ENCODE measurements around the gene GLUL. TPM values are rescaled to one million over a fixed set of nuclear protein-coding genes. Genes with fewer than 3 reads are reported as not detected.

GLUL gene
- total and polyA plus RNA-seq, 2 of the 4 experiments (the other 2 are of a cell fraction): 131 to 385 TPM

GRCh38 chr1:182366596-182366995, 25.0 kb downstream of the GLUL start:
- H3K18ac ChIP-seq (ENCODE audit: low read depth, low read length): no peak overlapping the region
- DNase-seq (no peak), ATAC-seq (ENCODE audit: low read depth) (no peak)
- ChIA-PET CTCF (no interaction called here), POLR2A (ENCODE audit: unreplicated experiment) (no interaction called here)
- no peak overlapping the region for H2AK5ac ChIP-seq (ENCODE audit: low read depth, low read length)
- no peak overlapping the region for H3K9ac ChIP-seq (ENCODE audit: low read depth, low read length)
- H3K9me1 ChIP-seq (ENCODE audit: insufficient read depth, low read length): no peaks in the 10 kb centered on the region
- H3K4ac ChIP-seq (ENCODE audit: low read depth, low read length): no peak overlapping the region
- no peak overlapping the region for H2BK5ac ChIP-seq (ENCODE audit: low read depth, low read length, poor library complexity, severe bottlenecking)
- no peak overlapping the region for H2AFZ ChIP-seq (replicated peaks; ENCODE audit: low read length, poor library complexity)
- no peaks in the 10 kb centered on the region for H3K4me1 ChIP-seq (ENCODE audit: control insufficient read depth, insufficient read depth, low read length)
- H3K27ac ChIP-seq (ENCODE audit: insufficient read depth, low read length): no peak overlapping the region
- no peak overlapping the region for H3K4me3 ChIP-seq (ENCODE audit: insufficient read depth, low read depth, low read length)
- H3K4me2 ChIP-seq (ENCODE audit: low read depth, low read length): no peak overlapping the region
- no peak overlapping the region for H2BK120ac ChIP-seq (ENCODE audit: low read depth, low read length)
- no peak overlapping the region for H3K14ac ChIP-seq (replicated peaks; ENCODE audit: low read depth, low read length)
- no peak overlapping the region for H2AK9ac ChIP-seq (replicated peaks; ENCODE audit: low read depth, low read length, poor library complexity)
- BruUV-seq (replicated peaks): no TSS peak
- WGBS, 2 experiments (ENCODE audit: extremely low coverage in 2 of 2, insufficient read length in 1 of 2): 26% methylated on average over 2 of the region's 2 CpGs; no CpG with 5 or more reads in 1 of the 2 experiments
- H3K9me3 ChIP-seq (ENCODE audit: control insufficient read depth, insufficient read depth, low read length): no peaks in the 10 kb centered on the region
- no peak overlapping the region for H4K91ac ChIP-seq (ENCODE audit: insufficient read depth, low read depth, low read length)
- no peak overlapping the region for H4K8ac ChIP-seq (ENCODE audit: low read depth in 2 of 2, low read length in 2 of 2)
- H3K27me3 ChIP-seq (ENCODE audit: control insufficient read depth, insufficient read depth, low read length): peaks cover 2% of the 10 kb centered on the region
- H2BK20ac ChIP-seq (ENCODE audit: low read depth, low read length): no peak overlapping the region
- intact Hi-C loops (cut with micrococcal nuclease) (no loop called here), dilution Hi-C loops (cut with HindIII; ENCODE audit: low sequenced_read_pairs, unreplicated experiment) (no loop called here), in situ Hi-C loops (cut with MboI; ENCODE audit: low sequenced_read_pairs) (no loop called here)
- H3K56ac ChIP-seq (ENCODE audit: extremely low read depth, insufficient read depth, low read length): no peak overlapping the region
- no peaks in the 10 kb centered on the region for H4K20me1 ChIP-seq (ENCODE audit: insufficient read depth, low read length)
- H3K23ac ChIP-seq (ENCODE audit: low read depth, low read length): no peak overlapping the region
- TF ChIP-seq RAD21 (IDR thresholded peaks at IDR 0.05; ENCODE audit: low read length) (no peak), MAFK (IDR thresholded peaks at IDR 0.05; ENCODE audit: low read depth, low read length) (no peak), RFX5 (IDR thresholded peaks at IDR 0.05; ENCODE audit: low read depth, low read length) (no peak), CEBPB (IDR thresholded peaks at IDR 0.05; ENCODE audit: low read depth, low read length) (0 out of 2 replicates have a peak, but pooled peaks have one; percentile 1), ELK1 (IDR thresholded peaks at IDR 0.05; ENCODE audit: borderline replicate concordance, low read depth, low read length) (no peak)
- no peaks in the 10 kb centered on the region for H3K79me1 ChIP-seq (ENCODE audit: low read depth in 1 of 2, low read length in 2 of 2)
- no peaks in the 10 kb centered on the region for H3K36me3 ChIP-seq (ENCODE audit: control insufficient read depth, insufficient read depth, low read length)
- H4K5ac ChIP-seq (ENCODE audit: low read depth, low read length): no peak overlapping the region
- H2BK15ac ChIP-seq (ENCODE audit: low read depth, low read length): no peak overlapping the region
